H1 (cell line): ENCODE measurements around the gene DNAJB1. TPM values are rescaled to one million over a fixed set of nuclear protein-coding genes. Genes with fewer than 3 reads are reported as not detected.

ENCODE experiments used
- CHD2 ChIP-seq: IDR thresholded peaks from 2 replicates; pipeline ENCODE4 v1.6.1; 2012; ENCODE audit warnings: low read length, improper control_type of control experiment
- RNF2 ChIP-seq: fragments of 200-900, 300-1000 bp; sonication (generic); IDR thresholded peaks from 2 replicates; pipeline ENCODE4 v1.7.1; 2016; ENCODE audit warnings: borderline replicate concordance, low read depth, mild to moderate bottlenecking, antibody characterized with exemption, low read length; ENCODE audit not compliant: poor library complexity, severe bottlenecking; ENCODE audit errors: missing control alignments
- TAF1 ChIP-seq: IDR thresholded peaks from 2 replicates; pipeline ENCODE4 v1.6.1; 2011; ENCODE audit warnings: mild to moderate bottlenecking, low read depth, low read length
- microRNA counts: library from miRNA; unstranded; fragments of <30 nt; microRNA quantifications from one replicate; lab custom pipeline; 2015
- microRNA-seq, 2 experiments: library from miRNA; unstranded; fragments of <30 nt; microRNA quantifications; one replicate each; pipeline versions ENCODE4 to v1.2.0, GENCODE V29; 2016 to 2020; ENCODE audit warnings: borderline microRNAs expressed in 2 of 2, borderline number of aligned reads in 2 of 2, borderline replicate concordance in 1 of 2
- polyA plus RNA-seq, 7 experiments: library from polyadenylated mRNA; depleted of rRNA in 3 of 7; stranded (reverse) in 5 of 7; unstranded in 2 of 7; fragments of >200 nt in 5 of 7; fragments of 200-250 nt in 2 of 7; gene quantifications; 1 replicate in 5 of 7; 2 replicates in 1 of 7; 4 replicates in 1 of 7; pipeline versions ENCODE4 v1.2.1 to v1.2.3, GENCODE V29; 2011 to 2013; ENCODE audit warnings: missing spikeins in 2 of 7, mixed read lengths in 2 of 7
- small RNA-seq: library from polyadenylated mRNA; stranded (forward); fragments of <200 nt; extraction: miRNeasy Mini kit (QIAGEN cat#:217004); gene quantifications from one replicate; pipeline ENCODE3, GENCODE V24; 2013; ENCODE audit not compliant: insufficient read depth
- total RNA-seq: library from RNA; stranded (reverse); fragmentation: NEBNext Ultra II Directional; extraction: Animal tissue kit (Norgen Biotek cat#: 25700); gene quantifications from 2 replicates; pipeline ENCODE4 v1.2.1, GENCODE V29; 2021

Gene DNAJB1
- total and polyA plus RNA-seq, 2 of the 8 experiments (the other 6 are each of a cell fraction or from before 2014, with no cell fraction given): 62.9 to 64.3 TPM

DNA sequence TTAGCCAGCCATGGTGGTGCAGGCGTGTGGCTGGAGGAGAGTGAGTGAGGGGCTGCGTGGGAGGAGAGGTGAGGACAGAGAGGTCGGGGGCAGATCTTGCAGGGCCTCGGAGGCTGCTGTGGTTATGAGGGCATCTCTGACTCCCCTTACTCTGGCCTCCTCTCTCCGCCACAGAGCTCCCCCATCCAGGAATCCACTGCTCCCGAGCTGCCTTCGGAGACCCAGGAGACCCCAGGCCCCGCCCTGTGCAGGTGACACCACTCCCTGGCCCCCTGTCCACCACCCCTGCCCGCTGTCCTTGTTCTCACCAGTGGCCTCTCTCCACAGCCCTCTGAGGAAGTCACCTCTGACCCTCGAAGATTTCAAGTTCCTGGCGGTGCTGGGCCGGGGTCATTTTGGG, 50.8 kb downstream of the DNAJB1 start (continued):
- TF ChIP-seq CHD2 (no peak), RNF2 (no peak), TAF1 (no peak)

MicroRNAs within 50 kb of the gene (microRNA counts, 767-probe panel; counts per million panel counts)
- microRNA hsa-miR-639 (lab: Ali Mortazavi, UCI): 879 counts per million, percentile 95 among the panel's probes with 10 or more counts

Small RNA genes within 50 kb of the gene (microRNA-seq; reads per million reads assigned to microRNA genes)
- gene MIR639: 0 to 0.20 reads per million in 2 experiments

Small RNA genes within 50 kb of the gene (small RNA-seq; reads per million reads assigned to genes)
- gene SNRPGP15: not detected

Other genes with a start within 250 kb of the DNAJB1 start
- 3.0 and 3.6 TPM in 2 replicates for gene ADGRE5, start 137.0 kb downstream of the DNAJB1 start, total RNA-seq
- 1.6 and 2.3 TPM in 2 replicates for gene ADGRE5, start 137.0 kb downstream of the DNAJB1 start, polyA plus RNA-seq (2011; rRNA removed)
- gene DDX39A, start 99.1 kb downstream of the DNAJB1 start, total RNA-seq: 124 and 139 TPM in 2 replicates
- gene DDX39A, start 99.1 kb downstream of the DNAJB1 start, polyA plus RNA-seq (2011; rRNA removed): 139 and 161 TPM in 2 replicates
- 161 and 162 TPM in 2 replicates for gene PKN1, start 85.1 kb downstream of the DNAJB1 start, total RNA-seq
- gene PKN1, start 85.1 kb downstream of the DNAJB1 start, polyA plus RNA-seq (2011; rRNA removed): 65.2 and 109 TPM in 2 replicates
- gene PTGER1, start 43.0 kb downstream of the DNAJB1 start, total RNA-seq: 0.38 and 0.41 TPM in 2 replicates
- 0.20 and 0.30 TPM in 2 replicates for gene PTGER1, start 43.0 kb downstream of the DNAJB1 start, polyA plus RNA-seq (2011; rRNA removed)
- 65.6 and 68.3 TPM in 2 replicates for gene GIPC1, start 22.3 kb downstream of the DNAJB1 start, total RNA-seq
- gene GIPC1, start 22.3 kb downstream of the DNAJB1 start, polyA plus RNA-seq (2011; rRNA removed): 72.0 and 100 TPM in 2 replicates
- 172 and 179 TPM in 2 replicates for gene TECR, start 11.2 kb upstream of the DNAJB1 start, total RNA-seq
- gene TECR, start 11.2 kb upstream of the DNAJB1 start, polyA plus RNA-seq (2011; rRNA removed): 405 and 439 TPM in 2 replicates
- 151 and 161 TPM in 2 replicates for gene NDUFB7, start 53.7 kb upstream of the DNAJB1 start, total RNA-seq
- gene NDUFB7, start 53.7 kb upstream of the DNAJB1 start, polyA plus RNA-seq (2011; rRNA removed): 740 and 777 TPM in 2 replicates
- not detected in 2 replicates for gene CLEC17A, start 64.7 kb upstream of the DNAJB1 start, total RNA-seq
- not detected in 2 replicates for gene CLEC17A, start 64.7 kb upstream of the DNAJB1 start, polyA plus RNA-seq (2011; rRNA removed)
- not detected in 2 replicates for gene ADGRE3, start 156.4 kb upstream of the DNAJB1 start, total RNA-seq
- gene ADGRE3, start 156.4 kb upstream of the DNAJB1 start, polyA plus RNA-seq (2011; rRNA removed): not detected in 2 replicates
- 7.3 and 7.5 TPM in 2 replicates for gene ZNF333, start 171.7 kb upstream of the DNAJB1 start, total RNA-seq
- gene ZNF333, start 171.7 kb upstream of the DNAJB1 start, polyA plus RNA-seq (2011; rRNA removed): 7.9 and 8.4 TPM in 2 replicates